ENCODE data around the gene AQP12B. TPM values are rescaled to one million over a fixed set of nuclear protein-coding genes. Genes with fewer than 3 reads are reported as not detected.

The AQP12B gene
- total and polyA plus RNA-seq, 9 of the 15 experiments (the other 6 are each of a cell fraction or from before 2014, with no cell fraction given) = not detected

GRCh38 chr2:240721596-240722180, 39.0 kb upstream of the AQP12B start:
- CTCF ChIA-PET (ENCODE audit: low intra/inter-chr PET ratio) = no interaction called here
- TF ChIP-seq KDM5B (IDR thresholded peaks at IDR 0.05; ENCODE audit: insufficient replicate concordance, low read depth, low read length) = no peak
- no peak for TF ChIP-seq RHOXF2B (CRISPR knock-in tag; conservative IDR thresholded peaks at IDR 0.05)
- no peak for TF ChIP-seq ZKSCAN3 (CRISPR knock-in tag; IDR thresholded peaks at IDR 0.05)
- no peak for TF ChIP-seq MTF1 (CRISPR knock-in tag; IDR thresholded peaks at IDR 0.05; ENCODE audit: borderline replicate concordance)
- TF ChIP-seq NFE2 (IDR thresholded peaks at IDR 0.05; ENCODE audit: low read depth) = no peak
- no peak for TF ChIP-seq ZNF449 (CRISPR knock-in tag; IDR thresholded peaks at IDR 0.05)
- TF ChIP-seq HDGF (IDR thresholded peaks at IDR 0.05) = no peak
- no peak for TF ChIP-seq ESRRB (CRISPR knock-in tag; IDR thresholded peaks at IDR 0.05; ENCODE audit: borderline replicate concordance)
- no peak for TF ChIP-seq ZNF444 (CRISPR knock-in tag; IDR thresholded peaks at IDR 0.05)
- TF ChIP-seq ZNF217 (CRISPR knock-in tag; IDR thresholded peaks at IDR 0.05) = no peak
- TF ChIP-seq PTBP1 (IDR thresholded peaks at IDR 0.05; ENCODE audit: low read depth, low read length) = no peak
- no peak for TF ChIP-seq JUND (IDR thresholded peaks at IDR 0.05; ENCODE audit: borderline replicate concordance, low read depth, low read length)
- no peak for TF ChIP-seq JUND (tag; IDR thresholded peaks at IDR 0.05; ENCODE audit: borderline replicate concordance, low read depth, low read length)
- TF ChIP-seq STAT5B (CRISPR knock-in tag; IDR thresholded peaks at IDR 0.05) = no peak
- no TSS peak for BruUV-seq (replicated peaks)

More at GRCh38 chr2:240721596-240722180, 39.0 kb upstream of the AQP12B start:
- no peak overlapping the region for H3K4me3 ChIP-seq
- ATAC-seq = no peak
- no peak for DNase-seq (ENCODE audit: extremely low read depth in 1 of 4, low spot score in 3 of 4)
- no peak overlapping the region for H3K27ac ChIP-seq (ENCODE audit: extremely low read depth, low read depth, low read length)
- WGBS (ENCODE audit: insufficient coverage, low coverage, missing lambda C conversion rate) = 0% methylated on average over 15 of the region's 20 CpGs
- no peaks in the 10 kb centered on the region for H3K9me1 ChIP-seq (ENCODE audit: control insufficient read depth, insufficient read depth, low read length)
- H3K79me2 ChIP-seq (ENCODE audit: control insufficient read depth, insufficient read depth, low read length) = no peaks in the 10 kb centered on the region
- H3K4me1 ChIP-seq (replicated peaks in 1 of 2; ENCODE audit: control insufficient read depth in 2 of 2, insufficient read depth in 2 of 2, low read length in 2 of 2) = peaks cover 0 to 8% of the 10 kb centered on the region in 2 experiments; a peak in 1 of 5 replicates
- no peaks in the 10 kb centered on the region for H3K36me3 ChIP-seq (ENCODE audit: control insufficient read depth, insufficient read depth, low read length)
- H3K9ac ChIP-seq (ENCODE audit: insufficient read depth in 1 of 2, low read depth in 2 of 2, low read length in 2 of 2) = no peak overlapping the region
- POLR2A ChIA-PET = no interaction called here
- H3K9me3 ChIP-seq (replicated peaks; ENCODE audit: control insufficient read depth, insufficient read depth, low read depth, low read length) = no peaks in the 10 kb centered on the region
- H3K4me2 ChIP-seq (ENCODE audit: insufficient read depth, low read length) = no peak overlapping the region
- H4K20me1 ChIP-seq (replicated peaks; ENCODE audit: control insufficient read depth, insufficient read depth, low read length) = no peaks in the 10 kb centered on the region
- no peak overlapping the region for H2AFZ ChIP-seq (ENCODE audit: low read depth, low read length)
- no peak for FAIRE-seq
- peaks cover 0 to 73% of the 10 kb centered on the region in 2 experiments; a peak in 3 of 5 replicates for H3K27me3 ChIP-seq (ENCODE audit: control insufficient read depth in 2 of 2, insufficient read depth in 2 of 2, low read length in 2 of 2)
- in situ Hi-C loops (cut with MboI) = no loop called here
- intact Hi-C loops (cut with micrococcal nuclease) = no loop called here
